Hematopoietic multipotent progenitor cell treated with erythropoietin and hydrocortisone succinate and interleukin-3 and kit ligand, for 15 days (in vitro differentiated cells): ENCODE measurements around the gene HMGN5.

Source experiments
- DNase-seq: peaks from one replicate; pipeline ENCODE4 v3.0.0-alpha.2; 2015; ENCODE audit warnings: low spot score

HMGN5 gene

DNA sequence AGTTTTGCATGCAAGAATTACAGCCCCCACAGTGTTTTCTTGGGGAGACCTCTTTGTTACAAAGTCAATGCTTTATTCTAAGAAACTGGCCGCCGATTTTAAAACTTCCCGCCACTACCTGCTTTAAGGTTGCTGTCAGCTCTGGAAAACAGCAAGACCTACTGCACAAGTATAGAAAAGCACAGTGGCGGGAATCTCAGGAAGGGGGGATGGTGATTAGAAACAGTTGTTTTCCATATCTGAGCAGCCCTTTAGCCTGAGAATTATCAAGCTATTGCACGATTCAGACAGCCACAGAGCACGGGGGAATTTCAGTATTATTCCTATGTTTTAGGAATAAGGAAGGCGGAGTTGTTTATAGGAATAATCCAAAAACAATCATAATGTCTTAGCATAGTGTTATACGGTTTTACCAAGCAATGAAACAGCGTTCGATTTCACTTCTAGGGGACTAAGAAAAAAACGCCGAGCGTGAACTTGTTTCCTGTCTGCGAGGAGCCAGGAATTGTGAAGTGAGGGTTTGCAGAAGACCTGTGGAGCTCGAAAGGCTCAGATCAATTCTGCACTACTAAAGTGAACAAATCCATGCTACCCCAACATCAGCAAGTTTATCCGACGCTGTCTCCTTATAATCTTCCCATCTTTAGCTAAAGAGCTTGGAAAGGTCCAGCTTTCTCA lies 81.3 kb downstream of the HMGN5 start:
- no peak for DNase-seq

DNA sequence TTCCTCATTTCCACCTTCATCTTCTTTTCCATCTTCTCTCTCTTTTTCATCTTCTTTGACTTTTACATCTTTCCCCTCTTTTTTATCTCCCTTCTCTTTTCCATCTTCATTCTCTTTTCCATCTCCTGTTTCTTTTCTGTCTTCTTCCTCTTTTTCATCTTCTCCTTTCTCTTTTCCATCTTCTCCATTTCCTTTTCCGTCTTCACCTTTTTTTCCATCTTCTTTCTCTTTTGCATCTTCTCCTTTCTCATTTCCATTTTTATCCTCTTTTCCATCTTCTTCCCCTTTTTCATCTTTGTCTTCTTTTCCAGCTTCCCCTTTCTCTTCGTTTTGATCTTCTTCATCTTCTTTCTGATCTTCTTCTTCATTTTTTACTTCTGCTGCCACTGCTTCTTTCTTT lies 87.0 kb downstream of the HMGN5 start:
- no peak for DNase-seq

DNA sequence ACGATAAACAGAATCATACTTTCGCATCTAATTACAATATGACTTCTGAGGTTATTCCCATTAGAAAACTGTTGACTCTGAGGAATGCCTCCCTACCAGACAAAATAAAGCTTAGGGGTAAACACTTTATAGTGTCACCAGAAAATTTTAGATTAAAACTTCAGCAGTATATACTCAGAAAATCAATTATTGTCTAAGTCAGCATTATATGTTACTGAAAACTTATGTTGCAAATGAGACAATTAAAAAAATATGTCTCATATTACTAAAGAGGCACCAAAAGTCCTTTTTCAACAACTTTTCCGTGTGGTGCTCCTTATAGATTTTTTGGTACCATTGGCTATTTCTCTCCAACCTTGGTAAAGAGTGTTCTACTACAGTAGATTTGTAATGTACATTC lies 91.4 kb downstream of the HMGN5 start:
- no peak for DNase-seq

DNA sequence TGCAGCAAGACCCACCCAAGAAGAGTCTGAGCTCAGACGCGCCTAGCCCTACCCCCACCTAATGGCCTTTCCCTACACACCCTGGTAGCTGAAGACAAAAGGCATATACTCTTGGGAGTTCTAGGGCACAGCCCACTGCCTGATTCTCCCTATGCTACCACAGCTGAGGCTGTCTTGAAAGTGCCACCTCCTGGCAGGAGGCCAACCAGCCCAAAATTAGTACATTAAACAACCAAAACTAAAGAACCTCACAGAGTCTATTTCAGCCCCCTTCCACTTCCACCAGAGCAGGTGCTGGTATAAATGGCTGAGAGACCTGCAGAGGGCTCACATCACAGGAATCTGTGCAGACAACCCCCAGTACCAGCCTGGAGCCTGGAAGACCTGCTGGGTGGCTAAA lies 119.1 kb downstream of the HMGN5 start:
- no peak for DNase-seq
